Stimulated activated CD4-positive, alpha-beta T cell treated with anti-CD3 and anti-CD28 coated beads, TNF-alpha, amount 100 ng/mL, for 48 hours (primary cell): ENCODE data around the gene USP53.
A peak's percentile ranks its signal among the peaks of the same experiment; 100 is the strongest.
"Not testable (repeated sequence)": the region's sequence is repeated elsewhere in the genome, so short reads cannot be mapped to it uniquely, and the experiment has no call there.

Experiments used
- DNase-seq, 3 donors: peaks; one replicate each; pipeline ENCODE4 v3.0.0-alpha.2; 2020; ENCODE audit warnings: low read depth in 3 of 3

Gene USP53

DNA sequence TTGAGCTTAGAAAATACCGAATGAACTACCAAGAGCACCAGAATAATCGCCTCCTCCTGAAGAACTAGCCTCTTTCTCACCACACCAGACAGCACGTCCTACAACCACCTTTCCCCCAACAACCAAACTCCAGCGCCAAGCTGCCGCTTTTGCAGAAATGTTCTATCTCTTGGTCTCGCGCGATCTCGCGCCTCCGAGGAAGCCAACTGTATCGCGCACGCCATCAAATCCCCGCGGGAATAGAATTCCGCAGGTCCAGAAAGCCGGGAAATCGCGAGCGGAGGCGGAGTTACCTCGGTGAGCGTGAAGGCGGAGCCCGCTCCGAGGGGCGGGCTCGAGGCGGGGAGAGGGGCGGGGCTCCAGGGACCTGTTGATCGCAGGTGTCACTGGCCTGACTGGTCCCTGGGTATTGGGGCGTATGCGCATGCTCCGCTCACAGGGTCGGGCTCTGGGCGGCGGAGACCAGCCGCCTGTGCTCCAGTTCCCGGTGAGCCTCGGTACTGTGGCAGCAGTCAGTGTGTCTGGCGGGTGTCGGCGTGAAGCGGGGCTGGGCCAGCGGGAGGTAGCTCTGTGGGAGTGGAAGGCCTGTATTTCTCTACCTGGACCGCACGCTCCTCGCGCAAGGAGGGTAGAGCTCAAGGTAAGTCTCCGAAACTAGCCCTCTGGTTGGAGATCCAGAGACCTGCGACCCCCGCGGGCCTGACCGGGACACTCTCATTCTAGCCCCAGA, at the start of gene USP53:
TSS of gene USP53 (plus strand) at position 480 of the 730 bp plus-strand sequence. CDS start 27,047 bp downstream, outside the sequence.
- peak; percentile 94 to 99 (median 97) for DNase-seq

DNA sequence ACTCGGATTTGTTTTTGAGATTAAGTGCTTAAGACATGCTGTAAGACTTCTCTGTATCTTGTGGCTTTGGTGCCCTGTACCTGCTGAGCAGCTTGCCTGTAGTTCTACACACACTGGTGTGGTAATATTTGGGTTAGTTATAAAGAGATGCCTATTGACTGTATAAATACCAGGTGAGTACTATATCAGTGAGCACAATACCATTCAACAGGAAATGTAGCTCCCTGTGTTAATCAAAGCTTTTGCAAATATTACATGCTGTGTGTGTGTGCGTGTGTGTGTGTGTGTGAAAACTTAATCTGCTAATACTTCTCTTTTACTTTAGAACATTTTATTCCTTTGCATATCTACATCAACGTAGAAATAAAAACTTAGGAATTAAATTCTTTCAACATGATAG, 46.7 kb upstream of the USP53 start:
- DNase-seq = no peak

DNA sequence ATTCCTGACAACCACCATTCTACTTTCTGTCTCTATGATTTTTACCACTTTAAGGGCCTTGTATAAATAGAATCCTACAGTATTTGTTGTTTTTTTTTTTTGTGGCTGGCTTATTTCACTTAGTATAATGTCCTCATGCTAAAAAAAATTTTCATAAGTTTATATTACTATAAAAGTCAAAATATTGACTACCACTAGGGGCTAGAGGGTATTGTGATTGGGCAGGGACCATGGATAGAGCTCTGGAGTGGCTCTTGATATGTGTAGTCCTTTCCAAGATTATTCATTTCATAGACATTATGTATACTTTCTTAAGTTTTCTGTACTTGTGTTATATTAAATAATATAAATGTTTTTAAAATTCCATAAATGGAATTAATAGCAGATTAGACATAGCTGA, 42.3 kb upstream of the USP53 start:
- no peak for DNase-seq

DNA sequence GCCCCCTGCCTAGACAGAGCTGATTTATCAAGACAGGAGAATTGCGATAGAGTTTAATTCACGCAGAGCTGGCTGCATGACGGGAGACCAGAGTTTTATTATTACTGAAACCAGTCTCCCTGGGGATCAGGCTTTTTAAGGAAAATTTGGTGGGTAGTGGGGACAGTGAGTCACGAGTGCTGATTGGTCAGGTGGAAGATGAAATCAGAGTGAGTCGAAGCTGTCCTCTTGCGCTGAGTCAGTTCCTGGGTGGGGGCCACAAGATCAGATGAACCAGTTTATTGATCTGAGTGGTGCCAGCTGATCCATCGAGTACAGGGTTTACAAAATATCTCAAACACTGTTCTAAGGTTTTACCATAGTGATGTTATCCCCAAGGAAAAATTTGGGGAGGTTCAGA, 40.3 kb upstream of the USP53 start:
- DNase-seq = peak in 1 of 3 donors; percentile 2

DNA sequence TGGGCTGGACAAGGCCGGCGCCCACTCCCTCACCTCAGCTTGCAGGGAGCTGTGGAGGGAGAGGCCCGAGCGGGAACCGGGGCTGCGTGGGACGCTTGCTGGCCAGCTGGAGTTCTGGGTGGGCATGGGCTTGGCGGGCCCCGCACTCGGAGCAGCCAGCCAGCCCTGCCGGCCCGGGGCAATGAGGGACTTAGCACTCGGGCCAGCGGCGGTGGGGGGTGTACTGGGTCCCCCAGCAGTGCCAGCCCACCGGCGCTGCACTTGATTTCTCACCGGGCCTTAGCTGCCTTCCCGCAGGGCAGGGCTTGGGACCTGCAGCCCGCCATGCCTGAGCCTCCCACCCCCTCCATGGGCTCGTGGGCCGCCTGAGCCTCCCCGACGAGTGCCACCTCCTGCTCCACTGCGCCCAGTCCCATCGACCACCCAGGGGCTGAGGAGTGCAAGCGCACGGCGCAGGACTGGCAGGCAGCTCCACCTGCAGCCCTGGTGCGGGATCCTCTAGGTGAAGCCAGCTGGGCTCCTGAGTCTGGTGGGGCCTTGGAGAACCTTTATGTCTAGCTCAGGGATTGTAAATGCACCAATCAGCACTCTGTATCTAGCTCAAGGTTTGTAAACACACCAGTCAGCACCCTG, 38.7 kb upstream of the USP53 start:
- not testable (repeated sequence) for DNase-seq

DNA sequence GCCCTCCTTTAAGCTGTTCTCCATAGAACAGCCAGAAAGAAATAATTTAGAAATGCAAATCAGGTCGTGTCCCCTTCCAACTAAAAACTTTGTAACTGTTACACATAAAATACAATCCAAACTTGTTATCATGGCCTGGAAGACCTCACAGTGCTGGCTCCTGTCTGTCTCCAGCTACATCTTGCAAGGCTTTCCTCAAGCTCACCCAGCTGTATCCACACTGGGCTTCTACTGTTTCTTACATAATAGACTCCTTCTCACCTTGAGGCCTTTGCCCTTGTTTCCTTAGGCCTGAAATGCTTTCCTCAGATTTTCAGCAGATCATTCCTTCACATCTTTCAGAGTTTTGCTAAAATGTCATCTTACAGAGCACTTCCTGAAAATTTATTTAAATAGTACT, 33.5 kb upstream of the USP53 start:
- DNase-seq = no peak

DNA sequence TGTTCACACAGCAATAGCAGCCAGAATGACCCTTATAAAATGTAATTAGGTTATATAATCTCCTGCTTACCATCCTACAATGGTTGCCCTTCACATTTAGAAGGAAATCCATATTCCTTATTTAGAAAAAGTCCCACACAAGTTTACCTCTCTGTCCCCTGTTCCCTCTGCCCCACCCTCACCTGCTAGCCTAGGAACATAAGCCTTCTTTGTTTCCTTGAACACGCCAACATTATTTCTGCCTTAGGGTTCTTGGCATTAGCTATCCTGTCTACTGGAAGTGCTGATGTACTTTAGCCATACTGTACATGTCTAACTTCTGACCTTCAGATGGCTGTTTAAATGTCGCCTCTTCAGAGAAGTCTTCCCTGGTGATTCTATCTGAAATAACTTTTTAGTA, 28.4 kb upstream of the USP53 start:
- DNase-seq = no peak

DNA sequence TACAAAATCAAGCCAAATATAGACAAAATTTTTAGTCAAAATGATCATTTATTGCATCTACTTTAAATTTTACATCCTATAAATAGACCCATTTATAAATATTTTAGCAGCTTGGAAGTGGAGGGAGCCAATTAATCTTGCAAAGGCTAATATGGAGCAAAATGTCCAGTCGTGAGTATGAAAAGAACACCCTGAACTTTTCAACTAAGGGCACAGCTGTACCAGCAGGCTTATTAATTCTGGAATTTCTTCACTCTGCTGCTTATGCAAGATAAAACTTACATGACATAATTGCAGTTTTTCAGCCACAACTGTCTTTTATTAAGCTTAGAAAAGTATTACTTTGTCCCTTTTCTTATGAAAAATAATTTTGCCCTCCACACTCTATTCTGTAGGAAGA, 22.9 kb upstream of the USP53 start:
- no peak for DNase-seq

DNA sequence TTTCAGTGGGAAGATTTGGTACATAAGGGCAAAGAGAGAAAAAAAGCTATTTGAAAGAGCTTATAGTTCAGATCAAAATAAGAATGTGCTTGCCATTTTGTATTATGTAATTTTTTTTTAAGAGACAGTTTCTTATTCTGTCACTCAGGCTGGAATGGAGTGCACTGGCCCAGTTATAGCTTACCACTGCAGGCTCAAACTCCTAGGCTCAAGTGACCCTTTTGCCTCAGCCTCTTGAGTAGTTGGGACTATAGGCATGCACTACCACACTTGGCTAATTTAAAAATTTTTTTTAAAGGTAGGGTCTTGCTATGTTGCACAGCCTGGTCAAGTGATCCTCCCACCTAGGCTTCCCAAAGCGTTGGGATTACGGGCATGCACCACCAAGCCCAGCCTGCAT, 22.2 kb upstream of the USP53 start:
- no peak for DNase-seq

DNA sequence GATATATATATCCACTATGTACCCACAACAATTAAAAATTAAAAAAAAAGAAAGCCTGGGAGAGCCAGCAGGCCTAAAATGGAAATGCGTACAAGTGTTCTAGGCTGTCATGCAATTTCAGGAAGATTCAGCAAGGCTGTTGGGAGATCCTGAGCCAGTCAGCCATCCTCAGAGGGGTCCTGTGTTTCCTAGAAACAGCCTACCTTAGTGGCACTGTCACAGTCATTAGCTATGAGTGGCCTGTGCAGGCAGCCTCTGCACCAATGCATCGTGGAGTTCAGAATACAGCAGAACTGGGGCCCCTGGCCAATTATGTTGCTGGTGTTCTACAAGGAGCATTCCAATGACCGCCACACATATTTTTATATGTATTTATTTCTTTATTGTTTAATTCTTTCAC, 21.0 kb upstream of the USP53 start:
- no peak for DNase-seq

DNA sequence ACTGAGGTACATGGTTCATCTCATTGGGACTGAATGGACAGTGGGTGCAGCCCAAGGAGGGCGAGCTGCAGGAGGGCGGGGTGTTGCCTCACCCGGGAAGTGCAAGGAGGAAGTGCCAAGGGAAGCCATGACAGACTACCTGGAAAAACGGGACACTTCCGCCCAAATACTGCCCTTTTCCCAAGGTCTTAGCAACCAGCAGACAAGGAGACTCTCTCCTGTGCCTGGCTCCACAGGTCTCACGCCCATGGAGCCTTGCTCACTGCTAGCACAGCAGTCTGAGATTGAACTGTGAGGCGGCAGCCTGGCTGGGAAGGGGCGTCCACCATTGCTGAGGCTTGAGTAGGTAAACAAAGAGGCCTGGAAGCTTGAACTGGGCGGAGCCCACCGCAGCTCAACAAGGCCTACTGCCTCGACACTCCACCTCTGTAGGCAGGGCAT, 14.7 kb upstream of the USP53 start:
- DNase-seq = no peak

DNA sequence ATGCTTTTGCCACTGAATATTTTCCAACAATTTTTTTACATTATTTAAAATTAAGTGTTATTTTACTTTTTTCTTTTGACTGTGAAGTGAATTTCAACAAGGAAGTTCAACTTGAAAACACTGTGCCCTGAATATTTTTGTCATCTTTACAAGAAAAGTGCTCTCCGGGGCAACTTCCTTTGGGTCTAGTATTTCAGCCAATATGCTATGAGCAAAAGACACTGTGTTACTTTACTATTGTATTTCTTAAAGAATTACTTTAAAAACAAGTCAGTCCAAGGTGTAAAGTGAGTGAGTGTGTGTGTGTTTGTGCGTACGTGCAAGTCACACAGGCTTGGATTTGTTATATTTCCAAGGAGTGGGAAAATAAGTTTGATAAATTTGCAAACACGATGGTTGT, 7.6 kb upstream of the USP53 start:
- no peak for DNase-seq

DNA sequence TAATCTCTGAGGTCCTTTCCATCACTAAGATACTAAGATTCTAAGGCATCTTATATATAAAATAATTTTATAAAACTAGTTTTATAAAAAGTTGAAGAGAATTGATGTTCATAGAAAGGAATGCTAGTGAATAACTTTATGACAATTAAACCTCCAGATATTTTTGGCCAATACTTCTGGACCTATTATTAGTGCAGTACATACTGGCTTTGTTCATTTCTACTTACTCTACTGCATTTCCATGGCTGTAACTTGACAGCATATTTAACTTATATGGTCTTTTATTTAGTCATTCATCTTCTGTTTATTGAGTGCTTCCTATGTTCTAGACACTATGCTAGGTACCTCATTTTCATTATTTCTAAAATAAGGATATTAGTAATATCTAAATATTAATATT, 6.8 kb upstream of the USP53 start:
- no peak for DNase-seq

DNA sequence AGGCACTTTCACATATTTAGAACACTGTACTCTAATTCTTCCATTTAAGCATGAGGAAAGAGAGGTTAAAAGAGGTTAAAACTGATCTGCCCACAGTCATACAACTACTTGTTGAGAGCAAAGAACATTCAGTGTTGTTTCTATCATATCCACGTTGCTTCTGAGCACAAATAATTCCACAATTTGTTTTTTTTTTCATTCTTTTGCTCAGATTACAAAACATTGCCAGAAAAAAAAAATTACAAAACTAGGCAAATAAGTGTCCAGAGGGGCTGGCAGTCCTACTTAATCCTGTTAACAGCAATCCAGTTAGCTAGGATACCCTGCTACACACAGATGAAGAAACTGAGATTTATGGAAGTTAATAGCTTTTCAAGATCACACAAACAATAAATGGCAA, 6.3 kb upstream of the USP53 start:
- DNase-seq = no peak

DNA sequence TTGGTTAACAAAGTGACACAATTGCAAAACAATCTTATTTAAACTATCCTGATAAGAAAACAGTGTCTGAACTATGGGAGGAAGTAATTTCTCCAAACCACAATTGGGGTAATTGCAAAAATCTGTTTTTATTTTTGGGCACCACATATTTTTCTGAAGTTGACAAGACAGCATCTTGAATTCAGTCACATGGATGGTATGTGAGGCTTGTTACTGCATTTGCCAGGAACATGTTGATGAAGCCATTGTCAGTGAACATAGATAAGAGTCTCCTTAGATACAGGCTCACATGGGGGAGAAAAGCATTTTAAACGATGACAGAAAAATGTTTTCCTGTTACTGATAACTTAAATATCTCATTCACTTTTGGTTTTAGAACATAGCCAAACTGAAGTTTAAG, 5.5 kb upstream of the USP53 start:
- DNase-seq = no peak

DNA sequence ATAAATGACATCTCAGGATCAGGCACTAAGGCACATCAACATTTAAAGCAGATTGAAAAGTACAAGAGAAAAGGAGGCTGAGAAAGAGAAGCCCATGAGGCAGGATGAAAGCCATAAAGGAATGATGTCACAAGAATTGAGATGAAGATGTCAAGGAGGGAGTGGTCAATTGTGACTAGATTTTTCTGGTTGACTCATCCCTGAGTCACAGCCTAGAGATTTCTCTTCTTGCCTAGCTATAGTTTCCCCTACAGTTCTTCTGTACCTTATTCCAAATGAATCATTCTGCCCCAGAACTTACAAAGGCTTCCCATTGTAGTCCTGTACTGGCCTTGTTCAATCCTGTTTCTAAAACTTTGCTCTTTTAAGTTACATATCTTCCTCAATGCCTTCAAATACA, 3.4 kb upstream of the USP53 start:
- DNase-seq = peak; percentile 19 to 58 (median 44)

DNA sequence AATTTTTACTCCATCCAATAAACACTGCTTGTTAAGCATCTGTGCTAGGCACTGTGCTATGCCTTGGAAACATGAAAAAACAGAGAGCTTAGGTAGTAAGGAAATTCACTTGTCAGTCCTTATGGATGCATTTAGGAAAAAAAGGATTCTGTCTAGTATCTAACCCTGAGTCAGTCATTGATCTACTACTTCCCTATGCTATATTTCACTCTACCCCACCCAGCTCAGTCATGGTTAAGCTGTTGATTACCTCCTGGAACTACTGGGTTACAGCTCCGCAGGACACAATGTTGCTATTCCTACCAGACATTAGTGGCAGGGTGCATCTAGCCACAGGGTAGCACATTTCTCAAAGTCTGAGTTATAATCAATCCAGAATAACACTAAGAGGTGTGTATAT, 2.9 kb upstream of the USP53 start:
- DNase-seq = no peak

DNA sequence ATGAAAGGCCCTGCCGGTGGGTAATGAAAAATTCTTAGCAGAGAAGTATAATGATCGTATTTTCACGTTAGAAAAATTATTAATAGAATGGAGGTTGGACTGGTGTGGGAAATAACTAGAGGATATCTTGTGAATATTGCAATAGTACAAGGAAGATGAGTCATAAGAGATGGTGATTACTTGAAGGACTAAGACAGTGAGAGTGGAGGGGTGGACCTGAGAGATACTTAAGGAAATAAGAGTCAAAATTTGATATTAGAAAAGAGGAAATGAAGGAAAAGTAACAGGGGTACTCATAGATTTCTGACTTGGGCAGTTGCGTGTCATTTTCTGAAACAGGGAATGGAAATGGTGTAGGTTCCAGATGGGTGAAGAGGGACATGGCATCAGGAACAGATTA, 1.7 kb upstream of the USP53 start:
- DNase-seq = no peak

DNA sequence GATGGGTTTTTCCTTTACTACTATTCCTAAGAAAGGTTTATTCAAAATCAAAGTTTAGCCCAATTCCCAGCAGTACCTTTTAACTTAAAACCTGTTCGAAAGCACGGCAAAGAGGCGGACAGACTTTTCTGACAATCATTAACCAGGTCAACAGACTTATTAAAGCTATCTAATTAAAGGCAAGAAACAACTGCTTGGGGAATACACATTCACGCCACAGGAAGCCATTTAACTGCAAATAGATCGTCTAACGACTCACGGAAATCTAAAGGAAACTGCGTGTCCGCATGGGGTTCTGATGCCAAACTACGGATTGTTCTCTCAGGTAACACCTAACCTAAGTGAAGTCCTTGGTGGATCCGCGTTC, 663 bp upstream of the USP53 start:
- no peak for DNase-seq

DNA sequence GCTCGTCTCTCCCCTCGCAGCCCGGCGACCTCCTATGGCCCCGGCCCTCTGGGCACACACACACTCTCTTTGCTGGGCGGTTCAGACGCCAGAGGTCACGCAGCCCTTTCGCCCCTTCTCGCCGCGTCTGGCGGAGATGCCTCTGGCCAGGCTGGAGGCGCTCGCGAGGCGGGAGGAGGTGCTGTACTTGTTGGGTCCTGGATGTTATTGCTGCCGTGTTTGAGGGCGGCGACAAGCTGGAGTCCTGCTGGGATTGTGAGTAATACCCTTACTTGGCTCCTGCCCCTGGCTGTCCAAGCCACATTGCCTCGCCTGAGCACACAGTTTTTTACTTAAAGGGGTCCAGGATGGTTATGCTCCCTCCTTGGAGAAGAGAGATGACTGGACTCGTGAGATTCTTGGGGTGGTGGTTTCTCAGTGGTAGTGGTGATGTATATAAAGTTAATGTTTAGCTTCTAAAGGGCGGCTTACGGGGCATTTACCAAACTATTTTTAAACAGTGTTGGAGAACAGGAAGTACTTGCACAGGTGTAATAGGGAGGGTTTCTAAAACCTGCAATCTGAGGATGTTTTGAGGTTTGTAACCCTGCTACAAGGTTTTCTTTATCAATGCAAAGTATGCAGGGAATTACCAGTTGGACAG, 572 bp downstream of the USP53 start:
- DNase-seq = peak; percentile 37 to 54 (median 40)

DNA sequence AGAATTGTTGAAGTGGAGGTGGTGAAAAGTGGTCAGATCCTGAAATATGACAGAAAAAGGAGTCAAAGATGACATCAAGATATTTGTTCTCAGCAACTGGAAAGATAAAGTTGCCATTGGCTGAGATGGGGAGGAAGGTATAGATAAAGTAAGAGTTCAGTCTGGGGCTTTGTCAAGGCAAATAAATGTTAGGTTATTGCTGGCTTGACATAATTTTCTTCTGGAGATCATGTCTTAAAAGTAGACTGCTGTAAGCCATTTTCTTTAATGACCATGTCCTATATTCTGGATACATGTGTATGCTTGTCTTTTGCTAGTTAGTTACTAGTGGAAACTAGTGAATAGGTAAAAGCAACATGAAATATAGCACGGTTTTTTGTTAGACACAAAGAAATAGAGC, 5.6 kb downstream of the USP53 start:
- DNase-seq = no peak

DNA sequence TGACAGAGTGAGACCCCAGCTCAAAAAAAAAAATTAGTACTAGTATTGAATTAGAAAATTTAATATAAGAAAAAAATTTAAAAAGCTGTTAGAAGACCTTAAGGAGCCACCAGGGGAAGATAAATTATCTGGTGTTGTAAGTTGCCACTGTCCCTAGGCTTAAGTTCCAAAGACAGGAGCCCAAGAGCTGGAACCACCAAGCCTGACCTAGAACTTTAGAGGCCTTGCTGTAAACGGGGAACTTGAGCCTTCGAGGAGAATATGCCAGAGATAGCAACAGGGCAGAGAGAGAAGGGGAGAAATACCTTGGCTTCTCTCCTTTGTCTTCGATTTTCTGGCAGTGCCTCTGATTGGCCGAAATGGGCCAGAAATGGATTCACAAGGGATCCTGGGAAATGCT, 8.9 kb downstream of the USP53 start:
- no peak for DNase-seq

DNA sequence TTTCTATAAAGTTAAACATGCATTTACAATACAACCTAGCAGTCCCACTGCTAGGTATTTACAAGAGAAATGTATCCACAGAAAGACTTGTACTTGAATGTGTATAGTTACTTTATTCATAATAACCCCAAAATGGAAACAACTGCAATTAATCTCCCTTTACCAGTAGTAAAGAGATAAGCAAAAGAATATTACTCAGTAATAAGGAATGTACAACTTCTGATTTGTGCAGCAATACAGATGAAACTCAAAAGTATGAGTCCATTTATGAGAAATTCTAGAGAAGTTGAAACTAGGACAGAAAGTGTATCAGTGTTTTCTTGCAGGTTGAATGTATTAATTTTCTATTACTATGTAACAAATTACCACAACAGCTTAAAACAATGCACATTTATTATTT, 15.2 kb downstream of the USP53 start:
- DNase-seq = no peak
